K562 (cell line): ENCODE measurements around the gene PIGQ. TPM values are rescaled to one million over a fixed set of nuclear protein-coding genes. Genes with fewer than 3 reads are reported as not detected.

ENCODE experiments used
- ATAC-seq: fragments of 200-7000 bp; cut with Tn5 transposase; 3 replicates; pipeline ENCODE4 v1.9.1; 2020; ENCODE audit warnings: moderate library complexity
- BruUV-seq: library from RNA; stranded (reverse); fragments of 400-500 nt; replicated peaks from 2 replicates; lab custom pipeline; 2021; lab: Mats Ljungman, UMichigan
- CTCF ChIA-PET: fragments of 300-600 bp; formaldehyde crosslinking; extraction: SDS; loops from one replicate; lab custom pipeline; 2021; ENCODE audit warnings: low intra/inter-chr PET ratio; lab: Yijun Ruan, JAX
- POLR2A ChIA-PET: fragments of 300-600, 350-650 bp; sonication (Branson Sonifier 250); formaldehyde crosslinking; extraction: SDS; loops from one replicate; lab custom pipeline; 2021; ENCODE audit warnings: antibody characterized with exemption, inconsistent platforms; lab: Yijun Ruan, JAX
- DNase-seq, 4 experiments: peaks; one replicate each; pipeline versions ENCODE4 v3.0.0 to v3.0.0-alpha.2; 2011 to 2018; ENCODE audit warnings: low spot score in 3 of 4, mixed read lengths in 3 of 4; ENCODE audit errors: extremely low read depth in 1 of 4
- FAIRE-seq: peaks from 2 replicates; lab custom pipeline; 2011; peaks lifted over from hg19 to GRCh38; lab: Jason Lieb, UNC
- H2AFZ ChIP-seq: 2 replicates; pipeline ENCODE4 v1.6.0; 2011; ENCODE audit warnings: low read depth, low read length, control low read depth, inconsistent platforms
- H3K27ac ChIP-seq: fragments of 200-600 bp; 3 replicates; pipeline ENCODE4 v1.8.0; 2011; ENCODE audit warnings: low read depth, mild to moderate bottlenecking, control low read depth, inconsistent platforms, low read length, moderate library complexity, mixed read lengths; ENCODE audit errors: extremely low read depth
- H3K27me3 ChIP-seq, 2 experiments: fragments of 300-600 bp in 1 of 2; 2 replicates in 1 of 2; 3 replicates in 1 of 2; pipeline versions ENCODE4 v1.6.0 to v1.8.0; 2011; ENCODE audit warnings: inconsistent platforms in 2 of 2, low read length in 2 of 2, mild to moderate bottlenecking in 1 of 2, mixed read lengths in 1 of 2, moderate library complexity in 1 of 2; ENCODE audit not compliant: control insufficient read depth in 2 of 2, insufficient read depth in 2 of 2
- H3K36me3 ChIP-seq: fragments of 300-600 bp; 3 replicates; pipeline ENCODE4 v1.8.0; 2011; ENCODE audit warnings: mild to moderate bottlenecking, low read length, inconsistent platforms; ENCODE audit not compliant: control insufficient read depth, insufficient read depth
- H3K4me1 ChIP-seq, 2 experiments: fragments of 200-600 bp in 1 of 2; replicated peaks in 1 of 2; 2 replicates in 1 of 2; 3 replicates in 1 of 2; pipeline versions ENCODE4 v1.5.1 to v1.8.0; 2011; ENCODE audit warnings: inconsistent platforms in 2 of 2, low read length in 2 of 2, mild to moderate bottlenecking in 1 of 2, mixed read lengths in 1 of 2, moderate library complexity in 1 of 2; ENCODE audit not compliant: control insufficient read depth in 2 of 2, insufficient read depth in 2 of 2
- H3K4me2 ChIP-seq: 2 replicates; pipeline ENCODE4 v1.6.1; 2011; ENCODE audit warnings: low read length, control low read depth, inconsistent platforms, mixed read lengths; ENCODE audit not compliant: insufficient read depth
- H3K4me3 ChIP-seq: fragments of 200-600 bp; sonication (generic), shearing (Covaris generic); 2 replicates; pipeline ENCODE4 v1.5.1; 2016; ENCODE audit warnings: control low read depth, inconsistent platforms
- H3K79me2 ChIP-seq: fragments of 200-600 bp; 3 replicates; pipeline ENCODE4 v1.8.0; 2011; ENCODE audit warnings: low read length, inconsistent platforms; ENCODE audit not compliant: control insufficient read depth, insufficient read depth
- H3K9ac ChIP-seq, 2 experiments: 2 replicates each; pipeline versions ENCODE4 v1.6.0 to v1.6.1; 2011; ENCODE audit warnings: low read depth in 2 of 2, low read length in 2 of 2, control low read depth in 1 of 2, inconsistent platforms in 1 of 2, mild to moderate bottlenecking in 1 of 2, mixed read lengths in 1 of 2; ENCODE audit not compliant: insufficient read depth in 1 of 2
- H3K9me1 ChIP-seq: one replicate; pipeline ENCODE4 v1.6.0; 2011; ENCODE audit warnings: inconsistent platforms, mild to moderate bottlenecking, low read length, moderate library complexity; ENCODE audit not compliant: control insufficient read depth, insufficient read depth
- H3K9me3 ChIP-seq: replicated peaks from 2 replicates; pipeline ENCODE4 v1.5.1; 2011; ENCODE audit warnings: low read depth, low read length, inconsistent platforms; ENCODE audit not compliant: control insufficient read depth, insufficient read depth
- H4K20me1 ChIP-seq: replicated peaks from 2 replicates; pipeline ENCODE4 v1.6.1; 2011; ENCODE audit warnings: low read length, inconsistent platforms, mixed read lengths; ENCODE audit not compliant: control insufficient read depth, insufficient read depth
- ARID2 ChIP-seq: fragments of 450-650 bp; IDR thresholded peaks from 2 replicates; pipeline ENCODE4 v1.6.1; 2017; ENCODE audit warnings: antibody characterized with exemption, mild to moderate bottlenecking
- ATF1 ChIP-seq, 2 experiments: fragments of 450-650 bp in 1 of 2; IDR thresholded peaks; 2 replicates each; pipeline ENCODE4 v1.6.1; 2016; ENCODE audit warnings: missing compliant biosample characterization in 1 of 2, missing genetic modification characterization in 1 of 2
- ATF3 ChIP-seq, 2 experiments: fragments of 450-650 bp in 1 of 2; sonication (generic) in 1 of 2; formaldehyde crosslinking in 1 of 2; IDR thresholded peaks in 1 of 2; conservative IDR thresholded peaks in 1 of 2; 2 replicates each; pipeline versions ENCODE4 v1.6.1 to v1.8.1; 2016 to 2023; ENCODE audit warnings: mild to moderate bottlenecking in 2 of 2, moderate library complexity in 2 of 2, inconsistent platforms in 1 of 2, missing genetic modification reagents in 1 of 2
- LARP7 ChIP-seq: fragments of 450-650 bp; IDR thresholded peaks from 2 replicates; pipeline ENCODE4 v1.6.1; 2016
- MAFG ChIP-seq: fragments of 450-650 bp; conservative IDR thresholded peaks from 2 replicates; pipeline ENCODE4 v1.6.1; 2016; ENCODE audit warnings: missing genetic modification characterization, missing compliant biosample characterization
- NR2C1 ChIP-seq, 2 experiments: fragments of 450-650 bp; IDR thresholded peaks; 2 replicates each; pipeline ENCODE4 v1.6.1; 2017; ENCODE audit warnings: mild to moderate bottlenecking in 2 of 2, antibody characterized with exemption in 1 of 2, inconsistent platforms in 1 of 2, missing compliant biosample characterization in 1 of 2, missing genetic modification characterization in 1 of 2
- PHTF2 ChIP-seq: fragments of 250-450 bp; sonication (Bioruptor Pico); IDR thresholded peaks from 2 replicates; pipeline ENCODE4 v1.5.0; 2021; ENCODE audit warnings: mild to moderate bottlenecking
- RBBP5 ChIP-seq: fragments of 200-600 bp; sonication (generic); IDR thresholded peaks from 2 replicates; pipeline ENCODE4 v1.6.1; 2012; ENCODE audit warnings: borderline replicate concordance, mild to moderate bottlenecking, low read length, control low read depth, inconsistent platforms; ENCODE audit not compliant: insufficient read depth, poor library complexity, severe bottlenecking
- ZNF175 ChIP-seq: fragments of 200-800 bp; sonication (Bioruptor generic); IDR thresholded peaks from 2 replicates; pipeline ENCODE4 v1.6.1; 2016; ENCODE audit warnings: low read depth, mild to moderate bottlenecking, missing genetic modification characterization, missing compliant biosample characterization
- ZNF79 ChIP-seq: fragments of 250-450 bp; sonication (Bioruptor Pico); IDR thresholded peaks from 2 replicates; pipeline ENCODE4 v1.4.0; 2020; ENCODE audit warnings: low read depth, mild to moderate bottlenecking, moderate library complexity
- WGBS: fragments of 100-300 bp; shearing (Covaris generic); methylation state at CpG from one replicate; pipeline ENCODE4 v1.1.6; 2016; ENCODE audit warnings: low coverage, mixed read lengths; ENCODE audit not compliant: insufficient coverage; ENCODE audit errors: missing lambda C conversion rate; 5-methylcytosine and 5-hydroxymethylcytosine counted together
- in situ Hi-C: fragments of 300-500 bp; cut with MboI; formaldehyde crosslinking; loops from 4 replicates; pipeline ENCODE4 v1.15.0; 2018; ENCODE audit warnings: inconsistent platforms, mixed read lengths
- intact Hi-C: fragments of 100-400 bp; cut with micrococcal nuclease; formaldehyde crosslinking; loops from 2 replicates; pipeline ENCODE4 v1.14.2; 2022
- polyA plus RNA-seq, 8 experiments: library from polyadenylated mRNA; depleted of rRNA in 4 of 8; stranded (reverse) in 5 of 8; unstranded in 3 of 8; fragments of >200 nt; fragmentation: Nextera tagmentation in 2 of 8; fragmentation: Illumina TruSeq in 1 of 8; extraction: Ambion mirVana in 2 of 8; extraction: Trizol in 1 of 8; gene quantifications; 2 replicates each; pipeline versions ENCODE4 v1.2.1 to v1.2.3, GENCODE V29; 2011 to 2014; ENCODE audit warnings: inconsistent platforms in 1 of 8, missing spikeins in 1 of 8
- total RNA-seq, 7 experiments: library from RNA; depleted of rRNA in 6 of 7; stranded (reverse); fragments of >200 nt in 6 of 7; fragmentation: Illumina TruSeq in 2 of 7; extraction: Trizol in 2 of 7; gene quantifications; 2 replicates each; pipeline versions ENCODE4 v1.2.1 to v1.2.3, GENCODE V29; 2011 to 2021; ENCODE audit warnings: low replicate concordance in 1 of 7

PIGQ gene
- total and polyA plus RNA-seq, 9 of the 15 experiments (the other 6 are each of a cell fraction or from before 2014, with no cell fraction given): 0.20 to 49.6 (median 11.7) TPM

GRCh38 chr16:595942-596735, 26.4 kb downstream of the PIGQ start:
- Histone ChIP-seq H3K9ac (peak overlapping the region in 1 of 2 experiments; percentile 78; a peak in 2 of 4 replicates), H3K9me1 (peaks cover 5% of the 10 kb centered on the region), H3K36me3 (peaks cover 46% of the 10 kb centered on the region; the same call in 2 of the 3 replicates), H2AFZ (no peak overlapping the region), H3K27me3 (no peaks in the 10 kb centered on the region), H4K20me1 (peaks cover 7% of the 10 kb centered on the region), H3K4me3 (no peak overlapping the region), H3K9me3 (no peaks in the 10 kb centered on the region), H3K79me2 (peaks cover 71% of the 10 kb centered on the region), H3K4me1 (peaks cover 2 to 40% of the 10 kb centered on the region in 2 experiments; a peak in 4 of 5 replicates), H3K27ac (no peak overlapping the region), H3K4me2 (no peak overlapping the region)
- ChIA-PET POLR2A (no interaction called here), CTCF (no interaction called here)
- no peak for ATAC-seq
- WGBS: 93% methylated on average over 29 of the region's 34 CpGs
- BruUV-seq: no TSS peak
- in situ Hi-C loops (no loop called here), intact Hi-C loops (no loop called here)
- TF ChIP-seq MAFG (tag) (no peak), ARID2 (no peak), ATF1 (CRISPR knock-in tag; IDR thresholded peaks at IDR 0.05) (no peak), ATF1 (tag; IDR thresholded peaks at IDR 0.05) (no peak), ZNF79 (no peak), PHTF2 (no peak)
- FAIRE-seq: no peak
- no peak for DNase-seq

DNA sequence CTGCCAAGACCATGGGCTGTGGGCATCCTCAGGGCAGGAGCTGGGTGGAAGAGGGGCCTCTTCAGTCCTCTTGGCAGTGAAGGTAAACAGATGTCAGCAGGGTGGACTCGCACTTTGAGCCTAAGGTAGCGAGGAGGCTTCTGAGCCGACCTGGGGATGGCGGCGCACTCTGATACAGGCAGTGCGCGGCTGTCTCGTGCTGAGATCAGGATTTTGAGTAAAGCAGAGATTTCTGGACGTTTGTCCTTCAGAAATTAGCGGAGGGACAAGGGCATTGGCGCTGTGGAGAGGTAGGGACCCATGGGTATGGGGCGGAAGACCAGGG, 26.9 kb downstream of the PIGQ start:
- no peak overlapping the region for H2AFZ ChIP-seq
- ChIA-PET POLR2A (no interaction called here), CTCF (no interaction called here)
- intact Hi-C loops: no loop called here
- BruUV-seq: no TSS peak
- no peak overlapping the region for H3K4me3 ChIP-seq
- no peaks in the 10 kb centered on the region for H3K9me3 ChIP-seq
- WGBS: 91% methylated on average over 12 of the region's 12 CpGs
- H3K4me1 ChIP-seq: peaks cover 0 to 37% of the 10 kb centered on the region in 2 experiments; a peak in 3 of 5 replicates
- H3K9ac ChIP-seq: peak overlapping the region in 1 of 2 experiments; percentile 50; a peak in 2 of 4 replicates
- H3K36me3 ChIP-seq: peaks cover 50% of the 10 kb centered on the region; the same call in 2 of the 3 replicates
- no peak overlapping the region for H3K4me2 ChIP-seq
- no peak for FAIRE-seq
- no peak for ATAC-seq
- peaks cover 70% of the 10 kb centered on the region for H3K79me2 ChIP-seq
- no peak for DNase-seq
- H3K9me1 ChIP-seq: peaks cover 5% of the 10 kb centered on the region
- H3K27ac ChIP-seq: no peak overlapping the region
- H4K20me1 ChIP-seq: peaks cover 6% of the 10 kb centered on the region
- H3K27me3 ChIP-seq: no peaks in the 10 kb centered on the region
- in situ Hi-C loops: no loop called here
- no peak for TF ChIP-seq LARP7
- no peak for TF ChIP-seq RBBP5
- no peak for TF ChIP-seq NR2C1 (IDR thresholded peaks at IDR 0.05)
- no peak for TF ChIP-seq NR2C1 (tag; IDR thresholded peaks at IDR 0.05)
- TF ChIP-seq ZNF175: no peak
- TF ChIP-seq ATF3 (IDR thresholded peaks at IDR 0.05): no peak
- no peak for TF ChIP-seq ATF3 (CRISPR knock-in tag; conservative IDR thresholded peaks at IDR 0.05)
